Measurements from ENCODE around the gene PRDX3. TPM values are rescaled to one million over a fixed set of nuclear protein-coding genes. Genes with fewer than 3 reads are reported as not detected.

The PRDX3 gene
- polyA plus RNA-seq, 1 donor (not counting 4 experiments of a cell fraction or from before 2014, with no cell fraction given) = 304 TPM

- H3K4me2 ChIP-seq (ENCODE audit: control insufficient read depth, extremely low read depth, insufficient read depth, low read depth, low read length) = no peak overlapping the region
- H3K4me1 ChIP-seq (ENCODE audit: control insufficient read depth, extremely low read depth, insufficient read depth, low read length) = peaks cover 46% of the 10 kb centered on the region
- H3K79me2 ChIP-seq (ENCODE audit: control insufficient read depth, insufficient read depth, low read length) = no peaks in the 10 kb centered on the region
- H3K27me3 ChIP-seq (ENCODE audit: control insufficient read depth, extremely low read depth, insufficient read depth, low read length) = no peaks in the 10 kb centered on the region
- no peaks in the 10 kb centered on the region for H3K9me1 ChIP-seq (ENCODE audit: control insufficient read depth, extremely low read depth, insufficient read depth, low read length)
- no peaks in the 10 kb centered on the region for H3K9me3 ChIP-seq (ENCODE audit: control insufficient read depth, low read depth, low read length)
- no peaks in the 10 kb centered on the region for H4K20me1 ChIP-seq (ENCODE audit: control insufficient read depth, extremely low read depth, insufficient read depth, low read length)
- no peak for DNase-seq (ENCODE audit: low read depth, low spot score)
- no peak overlapping the region for H2AFZ ChIP-seq (ENCODE audit: control insufficient read depth, low read length)
- no peak overlapping the region for H3K9ac ChIP-seq (ENCODE audit: control insufficient read depth, extremely low read depth, insufficient read depth, low read length)
- H3K36me3 ChIP-seq (ENCODE audit: control insufficient read depth in 2 of 2, extremely low read depth in 1 of 2, insufficient read depth in 2 of 2, low read length in 2 of 2) = no peaks in the 10 kb centered on the region
- H3K27ac ChIP-seq (ENCODE audit: control insufficient read depth, insufficient read depth, low read length) = no peak overlapping the region
- peak; percentile 85 for FAIRE-seq
- TF ChIP-seq, protein P1, sequence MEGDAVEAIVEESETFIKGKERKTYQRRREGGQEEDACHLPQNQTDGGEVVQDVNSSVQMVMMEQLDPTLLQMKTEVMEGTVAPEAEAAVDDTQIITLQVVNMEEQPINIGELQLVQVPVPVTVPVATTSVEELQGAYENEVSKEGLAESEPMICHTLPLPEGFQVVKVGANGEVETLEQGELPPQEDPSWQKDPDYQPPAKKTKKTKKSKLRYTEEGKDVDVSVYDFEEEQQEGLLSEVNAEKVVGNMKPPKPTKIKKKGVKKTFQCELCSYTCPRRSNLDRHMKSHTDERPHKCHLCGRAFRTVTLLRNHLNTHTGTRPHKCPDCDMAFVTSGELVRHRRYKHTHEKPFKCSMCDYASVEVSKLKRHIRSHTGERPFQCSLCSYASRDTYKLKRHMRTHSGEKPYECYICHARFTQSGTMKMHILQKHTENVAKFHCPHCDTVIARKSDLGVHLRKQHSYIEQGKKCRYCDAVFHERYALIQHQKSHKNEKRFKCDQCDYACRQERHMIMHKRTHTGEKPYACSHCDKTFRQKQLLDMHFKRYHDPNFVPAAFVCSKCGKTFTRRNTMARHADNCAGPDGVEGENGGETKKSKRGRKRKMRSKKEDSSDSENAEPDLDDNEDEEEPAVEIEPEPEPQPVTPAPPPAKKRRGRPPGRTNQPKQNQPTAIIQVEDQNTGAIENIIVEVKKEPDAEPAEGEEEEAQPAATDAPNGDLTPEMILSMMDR (optimal IDR thresholded peaks at IDR 0.05 in 1 of 3, IDR thresholded peaks at IDR 0.05 in 1 of 3, conservative IDR thresholded peaks at IDR 0.05 in 1 of 3; ENCODE audit: extremely low read depth in 1 of 3, insufficient read depth in 2 of 3, low read length in 3 of 3) = peak; percentile 79 to 96 (median 82)
- TF ChIP-seq EZH2 (IDR thresholded peaks at IDR 0.05; ENCODE audit: low read length) = no peak
- dilution Hi-C loops (cut with MboI; ENCODE audit: extremely low pct_ligation_motif_present, low sequenced_read_pairs) = no loop called here
- H3K4me3 ChIP-seq (ENCODE audit: control insufficient read depth in 2 of 3, extremely low read depth in 1 of 3, insufficient read depth in 2 of 3, low read depth in 1 of 3, low read length in 3 of 3) = no peak overlapping the region
Measured at GRCh38 chr10:119199231-119199992, 20.8 kb upstream of the PRDX3 start.

DNA sequence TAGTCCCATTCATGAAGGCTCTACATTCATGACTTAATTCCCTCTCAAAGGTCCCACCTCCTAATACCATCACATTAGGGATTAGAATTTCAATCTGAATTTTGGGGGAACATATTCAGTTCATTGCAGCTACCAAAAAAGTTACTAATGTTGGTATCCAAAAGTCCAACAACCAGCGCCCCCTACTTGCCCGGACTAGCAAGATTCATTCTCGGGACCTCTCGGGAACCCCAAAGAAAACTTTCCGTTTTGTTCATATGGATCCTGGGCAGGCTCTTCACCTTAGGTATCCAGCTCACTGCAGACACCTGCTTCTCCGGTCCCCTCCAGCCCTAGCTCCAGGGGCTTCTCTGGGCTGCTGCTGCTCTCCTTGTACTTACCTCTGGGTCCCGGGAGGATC, 19.8 kb upstream of the PRDX3 start:
- H3K27ac ChIP-seq (ENCODE audit: control insufficient read depth, insufficient read depth, low read length) = peak overlapping the region; percentile 57
- peak overlapping the region in 2 of 3 experiments; percentile 4 to 14 for H3K4me3 ChIP-seq (ENCODE audit: control insufficient read depth in 2 of 3, extremely low read depth in 1 of 3, insufficient read depth in 2 of 3, low read depth in 1 of 3, low read length in 3 of 3)
- H3K9me3 ChIP-seq (ENCODE audit: control insufficient read depth, low read depth, low read length) = no peaks in the 10 kb centered on the region
- no peak for FAIRE-seq
- H3K36me3 ChIP-seq (ENCODE audit: control insufficient read depth in 2 of 2, extremely low read depth in 1 of 2, insufficient read depth in 2 of 2, low read length in 2 of 2) = no peaks in the 10 kb centered on the region
- H3K9ac ChIP-seq (ENCODE audit: control insufficient read depth, extremely low read depth, insufficient read depth, low read length) = no peak overlapping the region
- no peak overlapping the region for H2AFZ ChIP-seq (ENCODE audit: control insufficient read depth, low read length)
- TF ChIP-seq EZH2 (IDR thresholded peaks at IDR 0.05; ENCODE audit: low read length) = no peak
- TF ChIP-seq, protein P1 (optimal IDR thresholded peaks at IDR 0.05 in 1 of 3, IDR thresholded peaks at IDR 0.05 in 1 of 3, conservative IDR thresholded peaks at IDR 0.05 in 1 of 3; ENCODE audit: extremely low read depth in 1 of 3, insufficient read depth in 2 of 3, low read length in 3 of 3) = peak; percentile 19 to 52 (median 44)
- peaks cover 43% of the 10 kb centered on the region for H3K4me1 ChIP-seq (ENCODE audit: control insufficient read depth, extremely low read depth, insufficient read depth, low read length)
- H3K27me3 ChIP-seq (ENCODE audit: control insufficient read depth, extremely low read depth, insufficient read depth, low read length) = no peaks in the 10 kb centered on the region
- no peaks in the 10 kb centered on the region for H4K20me1 ChIP-seq (ENCODE audit: control insufficient read depth, extremely low read depth, insufficient read depth, low read length)
- dilution Hi-C loops (cut with MboI; ENCODE audit: extremely low pct_ligation_motif_present, low sequenced_read_pairs) = no loop called here
- H3K9me1 ChIP-seq (ENCODE audit: control insufficient read depth, extremely low read depth, insufficient read depth, low read length) = no peaks in the 10 kb centered on the region
- H3K4me2 ChIP-seq (ENCODE audit: control insufficient read depth, extremely low read depth, insufficient read depth, low read depth, low read length) = peak overlapping the region; percentile 70
- DNase-seq (ENCODE audit: low read depth, low spot score) = no peak
- no peaks in the 10 kb centered on the region for H3K79me2 ChIP-seq (ENCODE audit: control insufficient read depth, insufficient read depth, low read length)
